HG02884 (cell line): ENCODE results near the gene VPS8.
A peak's percentile ranks its signal among the peaks of the same experiment; 100 is the strongest.
"Not testable (repeated sequence)": the region's sequence is repeated elsewhere in the genome, so short reads cannot be mapped to it uniquely, and the experiment has no call there.

Source experiments
- ATAC-seq: cut with Tn5 transposase; IDR thresholded peaks from one replicate; pipeline ENCODE4 v1.9.1; 2021; ENCODE audit warnings: mild to moderate bottlenecking, moderate library complexity; ENCODE audit not compliant: unreplicated experiment

VPS8 gene

GRCh38 chr3:184864000-184864399 is 52.0 kb downstream of the VPS8 start:
- ATAC-seq, result no peak

GRCh38 chr3:184868477-184868876 is 56.5 kb downstream of the VPS8 start:
- no peak for ATAC-seq

- no peak for ATAC-seq
Measured at GRCh38 chr3:184872200-184872599, 60.2 kb downstream of the VPS8 start.

- ATAC-seq, result no peak
Measured at GRCh38 chr3:184873141-184873540, 61.2 kb downstream of the VPS8 start.

GRCh38 chr3:184874709-184875644 is 63.0 kb downstream of the VPS8 start:
- no peak for ATAC-seq

- ATAC-seq, result no peak
Measured at GRCh38 chr3:184880276-184881019, 68.5 kb downstream of the VPS8 start.

GRCh38 chr3:184884359-184885017 is 72.5 kb downstream of the VPS8 start:
- ATAC-seq, result peak; percentile 98

GRCh38 chr3:184885112-184885511 is 73.1 kb downstream of the VPS8 start:
- no peak for ATAC-seq

- ATAC-seq, result no peak
Measured at GRCh38 chr3:184887574-184887973, 75.6 kb downstream of the VPS8 start.

GRCh38 chr3:184889312-184889904 is 77.4 kb downstream of the VPS8 start:
- ATAC-seq, result no peak

- ATAC-seq, result no peak
Measured at GRCh38 chr3:184894051-184894450, 82.1 kb downstream of the VPS8 start.

- no peak for ATAC-seq
Measured at GRCh38 chr3:184895350-184895749, 83.4 kb downstream of the VPS8 start.

GRCh38 chr3:184896336-184896735 is 84.4 kb downstream of the VPS8 start:
- ATAC-seq, result no peak

- no peak for ATAC-seq
Measured at GRCh38 chr3:184899953-184900595, 88.1 kb downstream of the VPS8 start.

- not testable (repeated sequence) for ATAC-seq
Measured at GRCh38 chr3:184907031-184907430, 95.1 kb downstream of the VPS8 start.

- no peak for ATAC-seq
Measured at GRCh38 chr3:184907681-184908649, 96.0 kb downstream of the VPS8 start.

GRCh38 chr3:184908859-184909258 is 96.9 kb downstream of the VPS8 start:
- ATAC-seq, result no peak

- no peak for ATAC-seq
Measured at GRCh38 chr3:184910664-184911063, 98.7 kb downstream of the VPS8 start.

GRCh38 chr3:184911570-184911969 is 99.6 kb downstream of the VPS8 start:
- ATAC-seq, result no peak
